Stimulated activated CD8-positive, alpha-beta memory T cell treated with anti-CD3 and anti-CD28 coated beads, Interleukin-7, amount 100 ng/mL, for 48 hours (primary cell): ENCODE results near the gene BCL11B.

Experiments used
- DNase-seq, 2 donors: peaks; one replicate each; pipeline ENCODE4 v3.0.0-alpha.2; 2020; ENCODE audit warnings: low read depth in 1 of 2; ENCODE audit errors: extremely low read depth in 1 of 2

The BCL11B gene

DNA sequence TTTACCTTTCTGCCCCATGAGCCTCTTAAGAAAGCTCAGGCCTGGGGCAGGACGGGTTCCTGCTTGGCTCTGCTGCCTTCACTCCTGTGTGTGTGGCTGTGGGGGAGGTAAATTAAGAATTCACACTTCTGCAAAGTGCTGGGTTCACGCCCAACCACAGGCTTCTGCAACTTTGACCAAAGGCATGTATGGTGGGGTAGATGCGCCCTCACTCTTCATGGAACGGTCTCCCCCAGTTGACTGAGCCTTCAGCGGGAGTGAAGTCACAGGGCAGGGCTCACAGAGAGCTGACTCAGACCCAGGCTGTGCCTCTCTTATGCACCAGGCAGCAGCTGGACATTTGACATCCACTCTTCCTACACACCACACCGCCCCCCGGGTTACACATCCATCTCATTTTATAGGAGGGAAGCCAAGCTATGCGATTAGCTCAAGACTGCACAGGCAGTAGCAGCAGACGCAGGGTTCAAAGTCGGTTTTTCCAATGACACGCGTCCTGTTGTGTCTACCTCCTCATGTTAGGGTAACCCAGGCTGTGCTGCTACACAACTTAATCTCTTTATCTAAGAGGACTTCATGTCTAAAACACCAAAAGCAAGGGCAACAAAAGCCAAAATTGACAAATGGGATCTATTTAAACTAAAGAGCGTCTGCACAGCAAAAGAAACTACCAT lies 15.4 kb upstream of the BCL11B start:
- no peak for DNase-seq

DNA sequence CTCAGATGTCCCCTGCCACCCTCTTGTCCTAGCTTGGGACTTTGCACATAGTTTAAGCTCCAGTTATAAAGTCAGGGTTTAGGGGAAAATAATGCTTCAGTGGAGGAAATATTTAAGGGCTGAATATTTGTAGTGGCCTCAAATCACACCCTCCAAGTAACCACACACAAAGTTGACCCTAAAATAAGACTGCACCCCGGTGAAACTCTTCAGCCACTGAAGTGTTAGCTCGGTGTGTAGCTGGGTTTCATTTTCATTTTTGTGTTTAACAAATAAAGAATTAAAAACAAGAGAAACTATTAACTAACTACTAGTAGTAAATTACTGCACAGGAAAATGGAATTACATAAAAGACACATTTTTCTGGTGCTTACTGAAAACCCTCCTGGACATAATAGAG lies 14.8 kb upstream of the BCL11B start:
- no peak for DNase-seq

DNA sequence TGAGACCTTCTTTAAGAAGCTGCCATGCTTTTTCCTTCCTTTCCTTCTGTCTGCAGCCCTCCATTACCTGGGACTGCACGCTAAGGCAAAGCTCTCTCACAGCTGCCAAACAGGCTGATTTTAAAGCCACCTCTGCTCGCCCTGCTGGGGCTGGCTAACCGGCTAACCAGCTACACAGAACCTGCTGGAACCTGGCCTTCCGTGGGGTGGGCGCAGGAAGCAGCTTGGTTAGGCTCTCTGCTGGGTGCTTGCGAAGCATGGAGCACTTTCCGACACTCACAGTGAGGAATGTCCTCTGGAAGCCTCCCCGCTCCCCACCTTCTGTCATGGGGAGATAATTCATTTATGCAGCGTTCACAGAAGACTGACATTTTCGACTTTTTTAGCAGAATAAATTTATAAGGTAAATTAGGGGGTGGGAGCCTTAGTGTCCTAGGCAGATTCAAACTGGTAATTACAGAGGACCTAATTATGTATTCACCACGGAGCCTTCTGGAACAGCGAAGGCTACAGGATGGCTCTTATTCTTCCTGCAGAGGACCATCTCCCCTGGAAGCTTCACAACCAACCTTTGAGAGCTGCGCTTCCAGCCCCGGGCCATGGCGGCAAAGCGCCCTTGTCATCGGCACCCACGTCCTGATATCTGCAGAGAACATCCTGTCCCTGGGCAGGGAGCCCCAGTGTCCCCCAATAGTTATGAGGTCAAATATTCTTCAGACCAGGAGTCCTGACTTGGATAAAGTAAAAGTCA lies 12.4 kb upstream of the BCL11B start:
- DNase-seq = no peak

DNA sequence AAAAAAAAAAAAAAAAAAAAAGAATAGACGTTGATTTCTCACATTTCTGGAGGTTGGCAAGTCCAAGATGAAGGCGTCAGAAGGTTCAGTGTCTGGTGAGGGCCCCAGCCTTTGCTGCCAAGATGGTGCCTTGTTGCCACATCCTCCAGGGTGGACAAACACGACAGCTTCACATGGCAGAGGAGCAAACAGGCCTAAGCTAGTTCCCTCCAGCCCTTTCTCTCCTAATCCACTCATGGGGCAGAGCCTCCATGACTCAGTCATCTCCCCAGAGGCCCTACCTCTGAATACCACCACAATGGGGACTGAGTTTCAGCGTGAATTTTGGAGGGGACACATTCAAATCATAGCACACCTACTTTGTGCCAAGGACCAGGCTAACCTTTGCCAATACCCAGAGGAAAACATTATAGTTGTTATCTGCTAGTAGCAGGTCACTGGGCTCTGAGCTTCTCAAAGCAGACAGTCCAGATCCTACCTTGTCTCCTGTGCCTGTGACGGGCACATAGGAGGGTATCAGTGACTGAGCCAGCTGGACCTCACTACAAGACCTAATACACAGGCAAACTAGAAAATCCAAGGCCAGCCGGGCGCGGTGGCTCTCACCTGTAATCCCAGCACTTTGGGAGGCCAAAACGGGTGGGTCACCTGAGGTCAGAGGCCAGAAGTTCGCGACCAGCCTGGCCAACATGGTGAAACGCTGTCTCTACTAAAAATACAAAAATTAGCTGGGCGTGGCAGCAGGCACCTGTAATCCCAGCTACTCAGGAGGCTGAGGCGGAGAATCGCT lies 10.5 kb upstream of the BCL11B start:
- no peak for DNase-seq

DNA sequence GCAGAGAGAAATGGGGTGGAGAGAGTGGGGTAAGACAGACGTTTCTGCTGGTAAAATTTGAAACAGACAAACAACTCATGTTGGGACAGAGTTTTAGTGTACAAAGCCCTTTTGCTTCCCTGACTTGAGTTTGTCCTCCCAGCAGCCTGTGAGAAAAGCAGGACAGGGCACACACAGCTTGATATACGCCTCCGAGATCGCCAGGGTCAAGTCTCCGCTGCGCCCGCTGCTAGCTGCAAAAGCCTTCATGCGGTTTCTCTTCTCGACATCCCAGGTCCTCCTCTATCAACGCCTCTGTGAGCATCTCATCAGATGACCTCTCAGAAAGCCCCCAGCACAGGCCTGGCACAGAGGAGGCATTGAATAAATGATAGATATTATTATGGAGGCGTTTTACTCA lies 9.4 kb upstream of the BCL11B start:
- no peak for DNase-seq

DNA sequence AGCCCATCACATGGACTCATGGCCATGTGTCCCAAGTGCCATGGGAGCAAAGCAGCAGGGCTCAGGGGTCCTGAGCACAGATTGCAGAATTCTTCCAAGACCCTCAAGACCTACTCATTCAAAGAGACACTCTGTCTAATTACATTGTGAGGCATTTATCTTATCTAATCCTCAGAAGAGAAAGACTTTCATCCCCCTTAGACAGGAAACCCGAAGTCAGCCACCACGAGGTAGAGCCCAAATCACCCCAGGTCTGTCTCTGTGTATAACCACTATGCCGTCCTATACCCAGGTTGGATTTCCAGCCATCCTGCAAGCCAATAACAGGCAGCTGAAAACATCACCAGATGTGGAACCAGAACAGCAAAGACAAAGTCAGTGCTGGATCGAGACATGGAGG lies 8.9 kb upstream of the BCL11B start:
- DNase-seq = no peak

DNA sequence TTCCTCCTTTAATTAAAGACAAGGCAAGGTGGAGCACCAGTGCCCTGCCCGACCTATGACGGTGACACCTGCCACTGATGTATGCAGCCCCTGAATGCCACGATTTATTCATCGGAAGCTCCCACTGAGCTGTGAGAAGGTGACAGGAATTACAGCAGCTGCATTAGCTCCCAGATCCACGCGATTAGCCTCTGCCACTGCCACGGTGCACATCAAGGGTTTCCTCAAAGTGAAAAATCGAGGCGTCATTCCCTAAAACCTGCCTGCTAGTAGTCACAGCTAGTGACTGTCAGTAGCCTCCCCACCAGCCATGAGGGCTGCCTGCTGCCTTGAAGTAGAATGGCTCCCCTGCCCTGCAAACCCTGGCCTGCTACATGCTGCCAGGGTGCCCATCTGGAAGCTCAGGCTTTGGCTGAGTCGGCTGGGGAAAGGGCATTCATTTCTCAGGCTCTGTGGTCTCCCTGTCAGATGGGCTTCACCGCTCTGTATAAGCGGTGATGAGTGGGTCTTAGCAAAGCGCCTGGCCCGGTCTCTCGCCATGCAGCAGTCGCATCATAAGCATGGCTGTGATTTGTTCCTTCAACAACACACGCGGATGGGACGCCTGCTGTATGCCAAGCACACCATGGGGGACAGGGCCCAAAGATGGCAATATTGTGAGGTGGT lies 8.2 kb upstream of the BCL11B start:
- no peak for DNase-seq

DNA sequence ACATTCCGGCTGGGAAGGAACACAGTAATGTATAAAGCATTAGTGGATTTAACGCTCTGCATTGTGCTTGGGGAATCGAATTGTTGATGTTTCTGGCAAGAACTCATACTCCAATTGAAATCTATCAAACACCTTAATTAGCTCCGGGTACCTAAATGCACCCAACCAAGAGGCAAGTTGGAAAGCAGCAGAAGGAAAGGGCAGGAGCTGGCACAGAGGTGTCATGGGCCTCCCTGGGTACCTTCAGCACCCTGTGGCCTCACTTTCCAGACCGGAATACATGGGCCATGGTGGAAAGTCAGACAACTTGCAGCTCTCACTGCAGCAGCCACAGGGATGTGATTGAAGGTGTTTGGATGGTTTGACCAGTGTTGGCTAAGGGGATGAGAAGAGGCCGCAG lies 6.8 kb upstream of the BCL11B start:
- DNase-seq = no peak

DNA sequence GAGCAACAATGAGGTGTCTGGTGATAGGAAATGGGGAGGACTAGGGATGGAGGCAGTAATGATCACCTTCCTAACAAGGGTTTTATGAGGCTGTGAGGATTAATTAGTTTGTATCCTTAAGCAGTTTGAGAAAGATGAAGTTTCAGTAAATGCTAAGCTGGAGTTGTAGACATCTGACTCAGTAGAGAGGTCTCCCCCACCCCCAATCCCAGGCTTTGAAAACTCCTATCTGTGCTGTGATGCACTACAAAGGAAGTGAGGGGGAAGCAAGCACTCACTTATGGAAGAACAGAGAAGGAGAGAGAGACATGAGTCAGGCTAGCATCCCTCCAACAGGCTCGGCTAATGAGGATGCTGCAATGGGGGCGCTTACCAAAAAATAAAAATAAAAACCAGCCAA lies 5.5 kb upstream of the BCL11B start:
- no peak for DNase-seq

DNA sequence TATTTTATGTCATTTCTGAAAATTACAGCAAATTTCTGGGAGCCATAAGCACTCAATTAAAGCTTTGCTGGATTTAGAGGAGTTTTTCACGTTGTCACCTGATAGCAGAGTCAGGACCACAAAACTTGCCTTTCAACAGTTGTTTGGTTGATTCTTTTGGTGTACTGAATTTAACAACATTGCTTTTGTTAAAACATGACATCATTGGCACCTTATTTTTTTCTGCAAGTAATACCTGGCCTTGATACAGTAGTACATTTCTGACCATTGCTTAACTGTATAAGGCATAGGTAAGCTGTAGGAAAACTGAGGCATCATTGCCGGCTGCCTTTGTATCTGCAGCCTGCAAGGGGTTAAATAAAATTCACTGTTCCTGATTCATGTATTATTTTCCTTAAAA lies 4.5 kb upstream of the BCL11B start:
- DNase-seq = no peak

DNA sequence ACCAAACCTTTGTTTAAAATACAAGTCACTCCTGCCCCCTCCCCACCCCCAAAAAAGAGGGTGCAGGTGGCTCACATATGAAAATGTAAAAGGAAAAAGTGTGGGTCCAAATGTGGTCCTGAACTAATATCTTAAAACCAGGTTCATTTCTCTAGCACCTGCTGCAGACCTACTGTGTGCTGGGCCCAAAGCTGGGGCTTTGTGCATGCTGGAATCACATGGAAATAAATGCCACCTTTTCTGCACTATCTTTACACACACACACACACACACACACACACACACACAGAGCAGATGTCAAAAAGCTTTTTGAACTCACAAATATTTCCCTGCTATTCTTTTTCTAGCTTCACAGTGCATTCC lies 3.2 kb upstream of the BCL11B start:
- DNase-seq = no peak

DNA sequence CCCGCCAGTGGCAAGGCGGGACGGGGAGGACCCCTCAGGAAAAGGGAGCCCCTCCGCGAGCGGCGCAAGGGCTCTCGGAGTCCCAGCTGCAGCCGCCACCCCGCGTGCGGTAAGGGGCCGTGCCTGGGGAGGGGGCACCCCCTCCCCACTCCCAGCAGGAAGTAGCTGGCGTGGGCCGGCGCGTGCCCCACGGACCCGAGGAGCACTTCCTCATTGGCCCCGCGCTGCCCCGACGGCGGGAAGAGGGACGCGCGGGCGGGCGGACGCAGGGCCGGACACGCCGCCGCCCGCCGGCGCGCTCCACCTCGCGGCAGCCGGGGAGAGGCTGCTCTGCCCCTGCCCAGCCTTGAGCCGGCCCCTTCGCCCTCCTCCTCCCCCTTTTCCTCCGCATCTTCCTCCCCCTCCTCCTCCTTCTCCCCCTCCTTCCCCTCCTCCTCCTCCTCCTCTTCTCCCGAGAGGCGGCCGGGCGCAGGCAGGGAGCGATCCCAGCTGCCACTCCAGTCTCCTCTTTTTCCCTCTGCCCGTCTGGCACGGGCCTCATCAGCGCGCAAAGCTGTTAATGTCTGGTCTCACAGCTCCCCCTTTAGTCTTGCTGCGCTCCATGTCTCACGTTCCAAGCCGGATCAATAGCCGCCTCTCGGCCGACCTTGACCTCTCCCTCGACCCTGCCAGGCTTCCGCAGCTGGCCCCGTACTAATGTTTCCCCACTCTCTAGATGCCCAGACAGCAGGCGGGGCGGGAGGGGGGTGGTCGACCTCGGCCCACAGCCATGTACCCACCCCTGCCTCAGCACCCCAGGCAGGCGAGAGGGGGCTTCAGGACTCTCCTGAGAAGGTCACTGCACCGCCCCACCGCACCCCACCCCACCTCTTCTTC lies 2.6 kb upstream of the BCL11B start:
- DNase-seq = no peak

DNA sequence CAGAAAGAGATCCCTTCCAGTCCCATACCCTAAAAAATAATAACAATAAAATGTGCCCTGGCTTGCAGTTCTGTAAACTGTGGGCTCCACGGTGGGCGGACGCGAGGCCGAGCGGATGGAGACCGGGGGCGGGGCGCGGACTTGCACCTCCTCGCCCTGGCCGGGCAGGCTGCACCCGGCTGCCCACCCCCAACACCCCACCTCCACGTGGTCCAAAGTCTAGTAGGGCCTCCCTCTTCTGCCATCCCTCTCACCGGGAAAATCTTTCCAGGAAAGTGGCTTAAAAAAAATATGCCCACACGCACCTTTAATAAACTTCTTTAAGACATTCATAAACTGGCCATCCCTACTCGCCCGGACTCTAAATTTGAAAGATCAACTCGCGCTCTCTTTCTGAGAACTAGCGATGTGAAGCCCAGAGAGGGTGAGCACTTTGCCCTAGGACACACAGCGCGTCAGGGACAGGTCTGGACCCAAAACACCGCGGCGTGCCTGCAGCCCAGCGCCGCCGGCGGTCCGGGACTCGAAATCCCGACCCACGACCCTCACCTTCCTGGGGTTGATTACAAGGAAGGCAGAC lies 1.9 kb upstream of the BCL11B start:
- no peak for DNase-seq

DNA sequence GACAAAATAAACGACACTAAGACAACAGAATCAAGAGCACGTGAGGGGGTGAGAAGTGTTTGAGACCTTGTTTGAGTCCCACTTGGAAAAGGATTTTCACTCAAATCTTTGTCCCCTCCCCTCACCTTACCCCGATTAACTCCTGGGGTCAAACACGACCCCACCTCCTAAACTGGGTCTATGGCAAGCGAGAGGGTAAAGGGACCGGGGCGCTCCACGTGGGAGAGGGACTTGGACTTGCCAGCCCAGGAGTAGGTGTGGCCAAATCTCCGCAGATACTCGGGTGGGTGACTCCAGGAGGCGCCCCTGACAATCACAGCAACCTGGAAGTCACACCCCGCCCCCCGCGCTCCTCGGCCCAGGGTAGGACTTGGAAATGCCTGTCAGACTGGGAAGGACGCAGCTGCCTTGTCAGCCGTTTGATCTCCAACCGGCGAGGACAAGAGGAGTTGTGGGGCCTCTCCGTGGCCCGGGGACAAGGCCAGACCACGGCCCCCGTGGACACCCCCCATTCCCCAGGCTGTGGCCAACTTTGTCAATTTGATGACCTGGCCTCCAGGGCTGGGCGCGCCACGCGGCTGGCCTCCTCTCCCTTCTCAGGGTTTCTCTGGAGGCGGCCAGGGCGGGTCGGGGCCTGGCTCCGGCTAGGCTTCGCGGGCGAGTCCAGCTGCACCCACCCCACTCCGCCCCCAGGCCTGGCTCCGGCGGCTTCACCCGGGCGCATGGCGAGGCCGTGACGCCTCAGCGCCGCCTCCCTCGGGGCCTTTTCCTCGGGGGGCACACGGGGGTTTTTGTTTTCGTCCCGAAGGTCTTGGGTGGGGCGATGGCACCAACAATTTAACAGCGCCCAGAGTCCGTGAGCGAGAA lies 1.1 kb upstream of the BCL11B start:
- peak in 1 of 2 donors; percentile 73 for DNase-seq

DNA sequence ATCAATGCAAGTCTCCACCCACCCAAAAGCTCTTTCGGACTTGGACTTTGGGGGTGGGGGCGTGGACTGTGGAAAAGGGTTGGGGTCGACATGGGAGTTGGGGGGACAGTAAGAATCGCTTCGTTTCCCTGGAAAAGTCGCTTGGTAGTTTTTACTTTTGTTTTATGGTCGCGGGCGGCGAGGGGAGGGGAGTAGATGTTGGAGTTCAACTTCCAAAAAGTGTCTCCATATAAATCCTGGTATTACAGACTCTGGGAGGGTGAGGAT lies 568 bp upstream of the BCL11B start:
- DNase-seq = no peak

DNA sequence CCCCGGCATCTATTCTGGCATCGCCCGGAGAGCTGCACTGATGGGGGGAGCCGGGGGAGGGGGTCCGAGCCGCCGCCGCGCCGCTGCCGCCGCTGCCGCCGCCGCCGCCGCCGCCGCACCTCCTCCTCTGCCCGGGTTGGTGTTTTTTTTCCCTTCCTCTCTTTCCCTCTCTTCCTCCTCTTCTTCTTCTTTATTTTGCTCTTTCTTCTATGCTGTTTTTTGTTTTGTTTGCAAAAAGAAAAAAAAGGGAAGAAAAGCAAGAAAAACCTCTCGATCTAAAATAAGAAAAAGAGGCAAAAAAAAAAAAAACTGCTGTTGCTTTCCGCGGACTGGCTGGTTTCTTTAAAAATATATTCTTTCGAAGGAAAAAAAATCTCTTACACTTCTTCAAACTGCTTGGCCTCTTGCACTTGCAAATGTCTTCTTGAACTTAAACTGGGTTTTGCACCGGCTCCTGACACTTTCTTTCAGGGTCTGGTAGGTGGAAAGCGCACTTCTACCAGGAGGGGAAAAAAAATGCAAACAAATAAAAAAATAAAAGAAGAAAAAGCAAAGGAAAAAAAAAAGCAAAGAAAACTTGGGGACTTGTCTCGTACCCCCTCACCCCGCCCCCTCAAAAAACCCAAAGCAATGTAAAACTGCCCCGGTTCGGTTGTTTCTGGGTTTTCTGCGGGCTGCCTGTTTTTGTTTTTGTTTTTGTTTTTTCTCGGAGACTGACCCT lies 616 bp downstream of the BCL11B start:
- DNase-seq = no peak

DNA sequence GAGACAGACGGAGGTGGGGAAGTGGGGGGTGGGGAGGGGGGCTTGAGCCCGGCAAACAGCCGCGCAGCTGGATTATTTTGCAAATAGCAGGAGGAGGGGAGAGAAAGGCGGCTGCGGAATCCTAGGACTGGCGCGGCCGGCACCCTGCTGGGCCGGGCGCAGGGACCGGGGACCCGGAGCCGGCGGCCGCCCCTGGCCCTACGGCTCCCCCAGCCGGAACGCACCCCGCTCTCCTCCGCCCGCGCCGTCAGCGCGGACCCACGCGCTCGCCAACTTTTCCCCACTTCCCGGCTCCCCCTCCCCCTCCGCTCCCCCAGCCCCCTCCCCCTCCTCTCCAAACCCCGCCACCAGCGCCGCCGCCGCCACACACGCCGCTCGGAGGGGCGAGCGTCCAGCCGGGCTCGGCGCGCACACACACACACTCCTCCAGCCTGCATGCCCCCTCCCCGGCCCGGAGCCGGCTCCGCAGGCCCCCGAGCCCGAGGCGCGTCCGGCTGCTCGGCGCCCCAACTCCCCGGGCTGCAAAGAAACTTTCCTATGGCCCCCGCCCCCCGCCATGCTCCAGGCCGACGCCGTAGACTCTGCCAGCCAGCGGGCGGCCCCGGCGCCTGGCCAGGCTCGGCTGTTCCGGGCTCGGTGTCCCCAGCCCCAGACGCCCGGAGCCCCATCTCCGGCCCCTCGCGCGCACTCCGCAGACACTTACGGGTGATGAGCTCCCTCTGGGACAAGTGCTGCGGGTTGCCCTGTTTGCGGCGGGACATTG lies 1.4 kb downstream of the BCL11B start:
- no peak for DNase-seq
